ENCODE results near the gene SH2D3C. TPM values are rescaled to one million over a fixed set of nuclear protein-coding genes. Genes with fewer than 3 reads are reported as not detected.

The SH2D3C gene
- total and polyA plus RNA-seq, 9 of the 15 experiments (the other 6 are each of a cell fraction or from before 2014, with no cell fraction given), result 0.03 to 1.2 (median 0.22) TPM; not detected in 1

GRCh38 chr9:127720865-127721227 lies 57.6 kb downstream of the SH2D3C start (continued):
- no peak for TF ChIP-seq CUX1 (CRISPR knock-in tag; IDR thresholded peaks at IDR 0.05)
- 0 out of 2 replicates have a peak, but pooled peaks have one; percentile 13 for TF ChIP-seq EGR1 (conservative IDR thresholded peaks at IDR 0.05)
- TF ChIP-seq ZNF280B (CRISPR knock-in tag; IDR thresholded peaks at IDR 0.05), result no peak

All from K562 (cell line).